DND-41 (cell line): ENCODE results near the gene ARMC2.

Source experiments
- ATAC-seq: fragments of 200-7000 bp; cut with Tn5 transposase; 3 replicates; pipeline ENCODE4 v1.9.1; 2021; ENCODE audit warnings: low read depth; ENCODE audit not compliant: insufficient read depth
- DNase-seq: peaks from one replicate; pipeline ENCODE4 v3.0.0-alpha.2; 2020
- H2AFZ ChIP-seq: 2 replicates; pipeline ENCODE4 v1.6.0; 2012; ENCODE audit warnings: low read depth, low read length
- H3K27ac ChIP-seq: 2 replicates; pipeline ENCODE4 v1.5.1; 2012; ENCODE audit warnings: low read length, inconsistent platforms
- H3K27me3 ChIP-seq: fragments of 200-600 bp; sonication (generic); 2 replicates; pipeline ENCODE4 v1.6.0; 2012; ENCODE audit warnings: low read length, mild to moderate bottlenecking, inconsistent platforms; ENCODE audit not compliant: insufficient read depth, poor library complexity
- H3K36me3 ChIP-seq: 2 replicates; pipeline ENCODE4 v1.5.1; 2012; ENCODE audit warnings: low read length, inconsistent platforms; ENCODE audit not compliant: insufficient read depth
- H3K4me1 ChIP-seq: 2 replicates; pipeline ENCODE4 v1.5.1; 2012; ENCODE audit warnings: mild to moderate bottlenecking, low read length; ENCODE audit not compliant: insufficient read depth
- H3K4me2 ChIP-seq: 2 replicates; pipeline ENCODE4 v1.6.0; 2012; ENCODE audit warnings: mild to moderate bottlenecking, moderate library complexity, low read length, inconsistent platforms; ENCODE audit not compliant: insufficient read depth
- H3K4me3 ChIP-seq, 2 experiments: fragments of 200-600 bp in 1 of 2; shearing (Covaris generic) in 1 of 2; 2 replicates each; pipeline ENCODE4 v1.5.1; 2012 to 2016; ENCODE audit warnings: inconsistent platforms in 2 of 2, low read length in 2 of 2, mild to moderate bottlenecking in 2 of 2, low read depth in 1 of 2, moderate library complexity in 1 of 2
- H3K79me2 ChIP-seq: 2 replicates; pipeline ENCODE4 v1.6.0; 2012; ENCODE audit warnings: low read length, inconsistent platforms; ENCODE audit not compliant: insufficient read depth
- H3K9ac ChIP-seq: 2 replicates; pipeline ENCODE4 v1.6.0; 2012; ENCODE audit warnings: low read depth, mild to moderate bottlenecking, inconsistent platforms, low read length, moderate library complexity
- H3K9me3 ChIP-seq: 2 replicates; pipeline ENCODE4 v1.5.1; 2012; ENCODE audit warnings: low read length, moderate library complexity, mild to moderate bottlenecking, inconsistent platforms; ENCODE audit not compliant: insufficient read depth, severe bottlenecking
- H4K20me1 ChIP-seq: 2 replicates; pipeline ENCODE4 v1.6.0; 2012; ENCODE audit warnings: low read length; ENCODE audit not compliant: insufficient read depth
- CTCF ChIP-seq: IDR thresholded peaks from 2 replicates; pipeline ENCODE4 v1.5.1; 2012; ENCODE audit warnings: borderline replicate concordance, low read length, moderate library complexity, mild to moderate bottlenecking; ENCODE audit not compliant: poor library complexity, severe bottlenecking; ENCODE audit errors: extremely low read depth
- EZH2 ChIP-seq: IDR thresholded peaks from 3 replicates; pipeline ENCODE4 v1.6.1; 2012; ENCODE audit warnings: borderline replicate concordance, low read depth, mild to moderate bottlenecking, moderate library complexity, low read length, inconsistent platforms; ENCODE audit not compliant: severe bottlenecking

Gene ARMC2

GRCh38 chr6:108840919-108841318 lies 7.3 kb upstream of the ARMC2 start:
- peaks cover 23% of the 10 kb centered on the region for H3K4me1 ChIP-seq
- no peaks in the 10 kb centered on the region for H3K36me3 ChIP-seq
- no peak for ATAC-seq
- no peak overlapping the region for H3K4me2 ChIP-seq
- no peaks in the 10 kb centered on the region for H4K20me1 ChIP-seq
- H3K79me2 ChIP-seq = no peaks in the 10 kb centered on the region
- H3K27me3 ChIP-seq = no peaks in the 10 kb centered on the region
- TF ChIP-seq EZH2 (no peak), CTCF (no peak)
- DNase-seq = no peak
- no peaks in the 10 kb centered on the region for H3K9me3 ChIP-seq
- no peak overlapping the region for H3K27ac ChIP-seq
- H2AFZ ChIP-seq = no peak overlapping the region
- H3K9ac ChIP-seq = no peak overlapping the region
- H3K4me3 ChIP-seq = no peak overlapping the region

- ATAC-seq (no peak), DNase-seq (no peak)
- H3K36me3 ChIP-seq = no peaks in the 10 kb centered on the region
- TF ChIP-seq EZH2 = no peak
- H3K9ac ChIP-seq = no peak overlapping the region
- H3K27ac ChIP-seq = no peak overlapping the region
- H3K4me2 ChIP-seq = no peak overlapping the region
- H3K4me1 ChIP-seq = peaks cover 23% of the 10 kb centered on the region
- H3K79me2 ChIP-seq = no peaks in the 10 kb centered on the region
- no peak overlapping the region for H3K4me3 ChIP-seq
- H4K20me1 ChIP-seq = no peaks in the 10 kb centered on the region
- no peaks in the 10 kb centered on the region for H3K9me3 ChIP-seq
- H2AFZ ChIP-seq = no peak overlapping the region
- H3K27me3 ChIP-seq = no peaks in the 10 kb centered on the region
Observed at GRCh38 chr6:108841377-108841855, 6.8 kb upstream of the ARMC2 start.

GRCh38 chr6:108844135-108844534 lies 4.1 kb upstream of the ARMC2 start:
- DNase-seq = no peak
- Histone ChIP-seq H3K9ac (no peak overlapping the region), H3K4me2 (no peak overlapping the region), H3K4me1 (peaks cover 18% of the 10 kb centered on the region), H4K20me1 (no peaks in the 10 kb centered on the region), H3K4me3 (no peak overlapping the region), H2AFZ (no peak overlapping the region), H3K9me3 (no peaks in the 10 kb centered on the region), H3K36me3 (no peaks in the 10 kb centered on the region), H3K27ac (no peak overlapping the region), H3K27me3 (no peaks in the 10 kb centered on the region), H3K79me2 (peaks cover 3% of the 10 kb centered on the region)
- ATAC-seq = no peak
- TF ChIP-seq CTCF (no peak), EZH2 (no peak)

GRCh38 chr6:108845145-108845544 lies 3.1 kb upstream of the ARMC2 start:
- Histone ChIP-seq H3K36me3 (no peaks in the 10 kb centered on the region), H4K20me1 (no peaks in the 10 kb centered on the region), H3K9me3 (no peaks in the 10 kb centered on the region), H3K4me1 (peaks cover 19% of the 10 kb centered on the region), H2AFZ (no peak overlapping the region), H3K4me3 (no peak overlapping the region), H3K9ac (no peak overlapping the region), H3K27ac (no peak overlapping the region), H3K4me2 (no peak overlapping the region), H3K79me2 (peaks cover 3% of the 10 kb centered on the region), H3K27me3 (no peaks in the 10 kb centered on the region)
- DNase-seq (no peak), ATAC-seq (no peak)
- TF ChIP-seq CTCF = no peak
- no peak for TF ChIP-seq EZH2
